ENCODE measurements around the gene EBF4.
A peak's percentile ranks its signal among the peaks of the same experiment; 100 is the strongest.

EBF4 gene, protein sequence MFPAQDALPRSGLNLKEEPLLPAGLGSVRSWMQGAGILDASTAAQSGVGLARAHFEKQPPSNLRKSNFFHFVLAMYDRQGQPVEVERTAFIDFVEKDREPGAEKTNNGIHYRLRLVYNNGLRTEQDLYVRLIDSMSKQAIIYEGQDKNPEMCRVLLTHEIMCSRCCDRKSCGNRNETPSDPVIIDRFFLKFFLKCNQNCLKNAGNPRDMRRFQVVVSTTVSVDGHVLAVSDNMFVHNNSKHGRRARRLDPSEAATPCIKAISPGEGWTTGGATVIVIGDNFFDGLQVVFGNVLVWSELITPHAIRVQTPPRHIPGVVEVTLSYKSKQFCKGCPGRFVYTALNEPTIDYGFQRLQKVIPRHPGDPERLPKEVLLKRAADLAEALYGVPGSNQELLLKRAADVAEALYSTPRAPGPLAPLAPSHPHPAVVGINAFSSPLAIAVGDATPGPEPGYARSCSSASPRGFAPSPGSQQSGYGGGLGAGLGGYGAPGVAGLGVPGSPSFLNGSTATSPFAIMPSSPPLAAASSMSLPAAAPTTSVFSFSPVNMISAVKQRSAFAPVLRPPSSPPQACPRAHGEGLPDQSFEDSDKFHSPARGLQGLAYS

DNA sequence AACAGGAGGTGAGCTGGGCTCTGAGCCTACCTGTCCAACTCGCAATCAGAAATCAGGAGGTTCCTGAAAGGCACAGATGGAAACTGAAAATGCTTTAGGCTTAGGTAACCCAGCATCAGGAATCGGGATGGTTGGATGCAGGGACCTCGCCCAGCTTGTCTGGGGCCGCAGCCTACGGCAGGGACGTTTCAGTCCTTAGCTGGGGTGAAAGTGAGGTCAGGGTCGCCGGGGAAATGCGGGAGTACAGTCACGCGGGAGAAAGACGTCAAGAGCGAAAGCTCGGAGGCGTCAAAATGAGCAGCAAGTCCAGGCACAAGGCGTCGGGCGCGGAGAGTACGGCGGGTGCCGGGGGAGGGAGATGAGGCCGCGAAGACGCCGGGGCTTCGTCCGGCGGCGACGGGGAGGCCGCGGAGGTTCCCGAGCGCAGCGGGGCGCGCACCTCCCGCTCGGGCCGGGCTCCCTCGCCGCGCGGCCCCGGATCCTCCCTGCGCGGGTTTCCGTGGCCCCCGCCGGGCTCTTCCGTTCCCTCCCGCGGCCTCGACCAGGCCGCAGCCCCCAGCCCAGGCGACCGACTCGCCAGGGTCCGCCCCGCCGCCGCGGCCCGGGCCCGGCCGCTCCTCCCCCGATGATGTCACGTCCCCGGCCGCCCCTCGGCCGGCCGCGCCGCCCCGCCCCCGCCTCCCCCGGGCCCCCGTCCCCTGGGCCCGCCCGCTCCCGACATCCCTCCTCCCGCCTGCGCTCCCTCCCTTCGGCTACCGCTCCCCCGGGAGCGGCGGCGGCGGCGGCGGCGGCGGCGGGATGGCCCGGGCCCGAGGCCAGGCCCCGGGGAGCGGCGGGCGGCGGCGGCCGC lies at the start of gene EBF4:
Gene EBF4, plus strand, starts transcription at position 745 of the 850 bp plus-strand sequence. CDS start 866 bp downstream, outside the sequence.
- no peak for DNase-seq

DNA sequence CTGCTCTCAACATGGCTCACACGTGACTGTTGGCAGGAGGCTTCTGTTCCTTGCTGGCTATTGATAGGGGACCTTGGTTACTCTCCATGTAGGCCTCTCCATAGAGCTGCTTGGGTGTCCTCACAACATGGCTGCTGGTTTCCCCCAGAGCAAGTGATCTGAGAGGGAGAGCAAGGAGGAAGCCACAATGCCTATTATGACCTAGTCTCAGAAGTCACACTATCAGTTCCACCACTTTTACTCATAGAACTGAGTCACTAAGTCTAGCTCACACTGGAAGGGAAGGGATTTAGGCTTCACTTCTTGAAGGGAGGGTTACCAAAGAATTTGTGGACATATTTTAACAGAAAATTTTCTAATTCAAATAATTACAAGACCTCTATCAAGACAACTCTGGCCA lies 48.9 kb upstream of the EBF4 start:
- DNase-seq, result no peak

DNA sequence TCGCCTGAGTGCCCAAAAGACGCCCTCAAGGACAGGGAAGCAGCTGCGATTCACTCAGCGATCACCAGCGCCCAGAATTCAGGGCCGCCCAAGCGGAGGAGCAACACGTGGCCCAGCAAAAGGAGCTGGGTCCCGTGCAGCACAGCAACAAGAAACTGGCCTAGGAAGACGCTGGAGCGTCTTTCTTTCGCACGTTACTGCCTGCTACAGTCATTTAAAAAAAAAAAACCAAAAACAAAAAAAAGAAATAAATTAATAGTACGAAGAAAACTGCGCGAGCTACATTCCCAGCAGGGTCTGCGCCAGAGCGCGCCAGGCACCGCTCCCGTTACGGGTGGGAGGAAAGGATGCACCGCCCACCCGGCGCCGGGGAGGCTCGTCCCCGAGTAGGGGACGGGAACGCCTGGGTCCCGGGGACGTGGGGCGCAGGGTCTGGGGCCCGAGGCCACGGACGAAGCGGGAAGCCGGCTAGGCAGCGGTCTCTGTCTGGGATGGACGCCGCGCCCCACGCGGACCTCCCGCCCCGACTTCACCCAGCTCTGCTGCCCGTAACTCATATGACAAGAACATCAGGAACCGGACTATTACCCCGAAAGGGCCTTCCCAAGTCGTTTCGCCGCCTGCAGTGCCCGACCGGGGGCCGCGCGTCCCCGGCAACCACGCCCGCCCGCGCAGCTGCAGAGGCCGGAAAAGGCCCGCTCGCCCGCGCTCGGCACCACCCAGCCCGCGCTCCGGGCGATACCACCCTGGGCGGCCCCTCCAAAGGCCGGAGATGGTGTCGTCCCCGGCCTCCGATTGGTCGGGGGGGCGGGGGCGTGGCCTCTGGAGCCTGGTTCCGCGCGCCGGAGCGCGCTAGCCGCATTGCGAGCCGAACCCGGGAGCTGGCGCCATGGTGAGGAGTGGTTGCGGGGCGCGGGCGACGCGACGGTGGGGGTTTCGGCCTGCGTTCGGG lies 40.5 kb upstream of the EBF4 start, which contains the start of gene NOP56:
Gene NOP56, plus strand, starts transcription at position 861 of the 952 bp plus-strand sequence. Its CDS starts 29 bp downstream, at position 890.
- DNase-seq, result peak; percentile 79

DNA sequence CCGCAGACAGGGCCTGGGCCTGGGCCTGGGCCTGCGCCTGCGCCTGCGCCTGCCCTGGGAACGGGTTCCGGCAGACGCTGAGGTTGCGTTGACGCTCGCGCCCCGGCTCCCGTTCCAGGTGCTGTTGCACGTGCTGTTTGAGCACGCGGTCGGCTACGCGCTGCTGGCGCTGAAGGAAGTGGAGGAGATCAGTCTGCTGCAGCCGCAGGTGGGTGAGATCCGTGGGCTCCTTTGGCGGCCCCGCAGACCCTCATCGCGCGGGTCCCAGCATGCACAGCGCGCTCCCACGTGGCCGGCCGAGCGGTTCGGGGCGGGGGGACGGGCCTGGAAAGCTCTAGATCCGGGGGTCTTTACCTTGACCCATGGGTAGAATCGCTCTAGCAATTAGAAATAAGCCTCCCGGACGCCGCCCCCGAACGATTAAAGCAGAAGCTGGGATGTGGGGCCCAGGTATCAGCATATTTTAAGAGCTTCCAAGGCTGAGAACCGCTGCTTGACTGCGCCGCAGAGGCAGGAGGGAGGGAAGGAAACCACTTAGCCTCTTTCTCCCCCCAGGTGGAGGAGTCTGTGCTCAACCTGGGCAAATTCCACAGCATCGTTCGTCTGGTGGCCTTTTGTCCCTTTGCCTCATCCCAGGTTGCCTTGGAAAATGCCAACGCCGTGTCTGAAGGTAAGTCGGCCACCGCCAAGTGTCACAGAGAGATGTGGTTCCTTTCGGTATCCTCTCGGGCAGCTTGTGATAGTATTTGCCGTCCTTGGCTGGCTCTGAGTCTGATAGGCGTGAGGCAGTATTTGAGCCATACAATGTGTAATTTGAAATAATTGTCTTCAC lies 39.6 kb upstream of the EBF4 start:
- DNase-seq, result no peak

DNA sequence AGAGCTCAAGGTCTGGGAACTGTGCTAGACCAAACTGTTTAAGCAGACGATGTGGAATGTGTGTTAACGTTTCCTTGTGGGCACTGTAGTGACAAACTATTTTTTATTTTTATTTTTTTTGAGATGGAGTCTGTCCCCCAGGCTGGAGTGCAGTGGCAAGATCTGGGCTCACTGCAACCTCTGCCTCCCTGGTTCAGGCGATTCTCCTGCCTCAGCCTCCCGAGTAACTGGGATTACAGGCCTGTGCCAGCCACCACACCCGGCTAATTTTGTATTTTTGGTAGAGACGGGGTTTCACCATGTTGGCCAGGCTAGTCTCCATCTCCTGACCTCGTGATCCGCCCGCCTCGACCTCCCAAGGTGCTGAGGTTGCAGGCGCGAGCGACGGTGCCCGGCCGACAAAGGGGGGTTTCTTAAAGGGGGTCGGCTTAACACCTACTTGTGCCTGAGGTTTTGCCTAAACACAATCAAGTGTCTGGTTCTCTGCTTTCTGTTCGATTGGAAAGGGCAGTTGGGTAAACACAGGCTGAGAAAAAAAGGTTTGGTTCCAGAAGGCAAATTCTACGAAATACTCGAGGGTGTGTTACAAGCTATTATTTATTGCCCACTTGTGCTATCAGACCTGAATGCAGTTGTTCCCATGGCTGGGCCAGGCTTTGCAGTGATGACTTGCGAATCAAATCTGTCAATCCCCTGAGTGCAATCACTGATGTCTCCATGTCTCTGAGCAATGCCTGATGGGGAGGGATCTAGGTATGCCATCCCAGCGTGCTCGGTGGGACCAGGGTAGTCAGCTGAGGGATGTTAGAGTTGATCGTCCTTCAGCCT lies 38.8 kb upstream of the EBF4 start:
- no peak for DNase-seq

DNA sequence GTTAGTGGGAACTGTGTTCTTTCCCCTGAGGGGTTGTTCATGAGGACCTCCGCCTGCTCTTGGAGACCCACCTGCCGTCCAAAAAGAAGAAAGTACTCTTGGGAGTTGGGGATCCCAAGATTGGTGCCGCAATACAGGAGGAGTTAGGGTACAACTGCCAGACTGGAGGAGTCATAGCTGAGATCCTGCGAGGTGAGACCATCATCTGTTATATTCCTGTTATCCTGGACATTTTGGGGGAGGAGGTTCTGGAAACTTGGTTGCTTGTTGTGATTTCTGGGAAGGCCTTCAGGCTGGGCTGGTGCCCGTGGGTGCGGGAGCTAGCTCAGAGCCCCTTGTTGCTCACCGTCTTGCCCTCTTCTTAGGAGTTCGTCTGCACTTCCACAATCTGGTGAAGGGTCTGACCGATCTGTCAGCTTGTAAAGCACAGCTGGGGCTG lies 38.2 kb upstream of the EBF4 start:
- no peak for DNase-seq

DNA sequence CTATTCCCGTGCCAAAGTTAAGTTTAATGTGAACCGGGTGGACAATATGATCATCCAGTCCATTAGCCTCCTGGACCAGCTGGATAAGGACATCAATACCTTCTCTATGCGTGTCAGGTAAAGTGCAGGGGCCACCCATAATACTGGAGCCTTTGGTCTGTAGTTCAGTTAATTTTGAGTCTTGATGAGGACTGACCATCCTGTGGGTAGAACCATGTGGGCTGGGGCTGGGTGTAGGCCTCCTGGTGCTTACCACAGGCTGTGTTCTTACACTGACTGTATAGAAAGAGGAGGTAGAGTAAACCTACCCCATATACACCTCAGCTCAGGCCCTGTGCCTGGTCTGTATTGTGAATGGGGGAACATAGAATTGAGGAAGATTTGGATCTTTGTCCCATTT lies 37.7 kb upstream of the EBF4 start:
- DNase-seq, result no peak

DNA sequence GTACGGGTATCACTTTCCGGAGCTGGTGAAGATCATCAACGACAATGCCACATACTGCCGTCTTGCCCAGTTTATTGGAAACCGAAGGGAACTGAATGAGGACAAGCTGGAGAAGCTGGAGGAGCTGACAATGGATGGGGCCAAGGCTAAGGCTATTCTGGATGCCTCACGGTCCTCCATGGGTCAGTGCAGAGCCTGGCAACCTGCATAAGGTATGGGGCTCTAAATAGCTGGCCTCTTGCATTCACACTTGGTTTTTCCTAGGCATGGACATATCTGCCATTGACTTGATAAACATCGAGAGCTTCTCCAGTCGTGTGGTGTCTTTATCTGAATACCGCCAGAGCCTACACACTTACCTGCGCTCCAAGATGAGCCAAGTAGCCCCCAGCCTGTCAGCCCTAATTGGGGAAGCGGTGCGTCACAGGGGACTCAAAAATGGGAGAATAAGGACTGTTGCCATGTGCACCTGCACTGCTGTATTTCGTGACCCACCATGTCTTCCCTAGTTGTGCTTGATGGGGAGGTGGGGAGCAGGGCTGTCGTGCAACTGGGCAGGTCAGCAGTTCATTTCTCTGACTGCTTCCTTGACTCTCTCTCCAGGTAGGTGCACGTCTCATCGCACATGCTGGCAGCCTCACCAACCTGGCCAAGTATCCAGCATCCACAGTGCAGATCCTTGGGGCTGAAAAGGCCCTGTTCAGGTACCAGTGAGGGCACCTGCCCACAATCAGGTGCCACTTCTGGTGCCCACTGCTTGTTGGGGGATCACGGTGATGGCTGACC lies 37.1 kb upstream of the EBF4 start:
- no peak for DNase-seq

DNA sequence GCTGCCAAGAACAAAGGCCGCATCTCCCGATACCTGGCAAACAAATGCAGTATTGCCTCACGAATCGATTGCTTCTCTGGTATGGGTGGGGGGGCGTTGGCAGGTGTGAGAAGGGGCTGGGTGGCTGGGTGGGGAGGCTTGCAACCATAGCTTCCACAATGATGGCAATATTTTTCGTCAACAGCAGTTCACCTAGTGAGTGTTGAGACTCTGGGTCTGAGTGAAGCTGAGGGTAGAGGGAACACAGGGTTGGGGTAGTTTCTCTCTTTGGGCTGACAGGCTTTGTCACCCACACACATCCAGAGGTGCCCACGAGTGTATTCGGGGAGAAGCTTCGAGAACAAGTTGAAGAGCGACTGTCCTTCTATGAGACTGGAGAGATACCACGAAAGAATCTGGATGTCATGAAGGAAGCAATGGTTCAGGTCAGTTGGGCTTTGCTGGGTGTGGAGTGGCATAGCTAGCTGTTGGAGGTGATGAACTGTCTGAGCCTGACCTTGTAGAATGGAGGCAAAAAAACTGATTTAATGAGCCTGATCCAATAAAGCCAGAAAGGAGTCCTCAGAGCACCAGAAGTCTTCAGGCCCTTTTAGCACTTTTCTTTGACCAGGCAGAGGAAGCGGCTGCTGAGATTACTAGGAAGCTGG lies 36.0 kb upstream of the EBF4 start:
- no peak for DNase-seq

DNA sequence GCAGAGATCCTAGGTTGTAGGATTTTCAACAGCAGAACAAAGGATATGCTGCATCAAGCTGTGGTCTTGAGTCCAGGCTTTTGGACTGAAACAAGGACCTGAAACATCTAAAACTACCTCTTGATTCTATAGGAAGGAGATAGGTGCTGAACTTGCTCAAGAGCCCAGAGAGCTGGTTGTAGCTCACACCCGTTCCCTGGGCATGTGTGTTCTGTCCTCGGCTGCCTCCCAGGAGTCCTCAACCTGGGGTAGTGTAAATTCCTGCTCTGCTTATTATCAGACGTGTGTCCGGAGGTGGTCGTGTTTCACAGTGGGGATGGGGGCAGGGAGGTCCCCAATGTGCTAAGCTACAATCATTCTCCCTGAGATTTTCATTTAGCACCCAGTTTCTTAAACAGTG lies 35.3 kb upstream of the EBF4 start:
- no peak for DNase-seq

DNA sequence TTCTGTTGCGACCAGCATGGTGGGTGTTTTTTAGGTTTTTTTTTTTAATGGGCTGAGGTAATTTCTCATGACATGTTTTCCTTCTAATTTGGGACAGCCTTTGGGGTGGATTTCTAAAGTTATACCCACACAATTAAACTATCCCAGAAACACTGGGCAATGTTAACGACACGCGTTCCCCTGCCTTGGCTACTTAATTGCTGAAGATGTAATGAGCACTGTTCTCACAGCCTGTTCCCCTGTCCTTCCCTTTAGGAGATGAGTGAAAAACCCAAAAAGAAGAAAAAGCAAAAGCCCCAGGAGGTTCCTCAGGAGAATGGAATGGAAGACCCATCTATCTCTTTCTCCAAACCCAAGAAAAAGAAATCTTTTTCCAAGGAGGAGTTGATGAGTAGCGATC lies 34.9 kb upstream of the EBF4 start:
- no peak for DNase-seq

DNA sequence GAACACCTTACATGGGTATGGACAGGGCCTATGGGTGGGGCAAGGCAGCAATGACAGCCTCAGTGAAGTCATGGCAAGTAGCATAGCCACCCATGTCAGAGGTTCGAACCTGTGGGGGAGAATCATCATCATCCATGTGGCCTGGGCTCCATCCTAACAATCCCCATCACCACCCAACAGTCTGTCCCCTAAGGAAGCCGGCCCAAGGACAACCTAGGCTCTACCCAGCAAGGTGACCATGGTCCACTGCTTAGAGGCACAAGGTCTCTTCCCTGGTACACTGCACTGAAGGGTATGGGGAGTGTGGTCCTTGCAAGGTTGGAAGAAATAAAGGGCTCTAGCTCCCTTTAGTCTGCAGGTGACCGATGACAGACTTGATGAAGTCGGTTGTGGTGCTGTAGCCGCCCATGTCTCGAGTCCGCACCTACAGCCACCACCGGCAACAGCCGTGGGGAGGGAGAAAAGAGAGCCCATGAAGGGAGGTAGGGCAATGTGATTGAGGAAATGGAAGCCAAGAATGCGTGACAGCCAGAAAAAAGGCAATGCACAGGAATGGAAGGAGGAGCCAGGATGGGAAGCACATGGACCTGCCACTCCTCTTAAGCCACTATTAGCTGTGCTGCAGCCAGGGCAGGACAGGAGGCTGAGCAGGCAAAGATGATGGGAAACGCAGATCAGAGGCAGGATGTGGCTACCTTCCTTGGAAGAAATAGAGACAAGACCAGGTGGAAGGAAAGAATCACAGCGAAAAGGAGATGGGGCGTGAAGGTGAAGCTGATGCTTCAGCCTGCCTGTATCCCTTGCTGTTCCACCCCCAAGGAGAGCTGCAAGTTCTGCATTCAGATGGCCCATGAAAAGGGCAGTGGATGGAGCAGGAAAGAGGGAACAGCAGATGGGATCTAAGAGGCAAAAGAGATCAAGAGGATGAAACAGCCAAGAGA lies 33.9 kb upstream of the EBF4 start:
- DNase-seq, result no peak

DNA sequence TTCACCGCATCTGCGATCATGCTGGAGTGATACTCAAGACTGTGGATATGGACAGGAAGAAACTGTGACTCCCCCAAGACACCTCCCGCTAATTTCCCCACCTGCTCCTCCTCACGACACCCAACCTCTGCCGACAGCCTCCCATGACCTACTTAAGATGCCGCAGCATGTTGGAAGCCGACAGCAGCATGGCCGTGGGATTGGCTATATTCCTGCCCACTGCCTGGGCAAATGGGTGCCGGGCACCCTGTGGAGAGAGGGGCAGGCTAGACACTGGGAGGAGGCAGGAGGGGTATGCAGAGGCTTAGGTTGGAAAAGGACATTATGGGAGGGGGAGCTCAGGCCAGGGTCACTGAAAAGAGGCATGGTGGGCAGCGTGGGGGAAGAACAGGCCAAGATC lies 33.0 kb upstream of the EBF4 start:
- DNase-seq, result no peak

DNA sequence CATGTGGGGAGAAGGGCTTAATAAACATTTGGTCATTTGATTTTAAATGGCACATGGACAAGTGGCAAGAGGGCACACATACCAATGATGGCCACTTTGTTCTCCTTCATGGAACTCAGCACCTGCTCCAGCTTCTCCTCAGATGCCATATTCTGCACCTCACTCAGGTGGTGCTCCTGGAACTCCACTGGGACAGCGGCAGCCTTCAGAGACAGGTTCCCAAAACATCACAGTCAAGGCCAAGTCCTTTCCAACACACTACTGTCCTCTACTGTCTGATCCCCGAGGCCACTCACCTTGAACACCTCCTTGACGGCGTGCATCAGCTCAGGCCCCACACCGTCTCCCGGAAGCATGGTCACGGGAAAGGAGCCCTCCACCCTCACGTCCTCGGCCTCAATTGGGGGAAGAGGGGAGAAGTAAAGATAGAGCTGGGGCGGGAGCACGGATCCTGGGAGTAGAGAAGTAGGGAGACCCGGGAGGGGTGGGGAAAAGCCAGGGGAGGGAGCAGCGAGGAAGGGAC lies 29.2 kb upstream of the EBF4 start:
- no peak for DNase-seq

DNA sequence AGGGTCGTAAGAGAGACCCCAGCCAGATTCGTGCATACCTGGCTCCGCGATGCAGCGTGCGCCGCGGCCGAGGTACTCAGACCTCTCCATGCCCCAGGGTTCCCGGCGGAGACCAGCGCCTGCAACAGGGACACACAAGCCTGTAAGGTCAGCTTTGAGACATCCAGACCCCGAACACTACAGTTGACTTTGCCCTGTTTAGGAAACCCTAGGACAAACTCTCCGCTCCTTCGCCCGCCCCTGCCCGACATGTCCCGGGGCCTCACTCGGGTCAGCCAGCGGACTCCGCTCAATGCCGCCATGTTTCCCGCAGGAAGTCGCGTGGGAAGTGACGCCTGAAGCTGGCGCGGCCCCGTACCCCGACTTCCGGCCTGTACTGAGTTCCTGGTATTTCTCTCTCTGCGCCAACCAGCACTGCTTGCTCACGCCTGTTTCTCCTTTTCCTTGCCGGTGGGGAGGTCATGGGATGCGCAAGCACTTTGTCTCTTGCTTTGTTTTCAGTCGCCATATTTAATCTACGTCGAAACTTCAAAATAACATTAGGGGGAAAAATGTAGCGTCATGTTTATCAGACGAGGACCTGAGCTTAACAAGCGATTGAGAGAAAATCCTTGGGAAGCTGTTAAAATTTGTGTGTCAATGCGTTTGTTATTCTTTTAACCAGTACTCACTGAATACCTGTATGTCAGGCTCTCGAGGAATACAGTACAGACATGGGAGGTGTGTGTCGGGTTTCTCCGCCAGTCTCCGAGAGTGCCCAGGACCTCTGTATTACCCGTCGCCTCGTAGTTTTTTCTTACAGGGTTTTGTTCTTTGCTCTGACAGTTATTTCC lies 28.5 kb upstream of the EBF4 start, which contains the start of gene IDH3B:
Gene IDH3B, minus strand, starts transcription at position 330 of the 833 bp plus-strand sequence. Its CDS starts 28 bp downstream, at position 302.
- peak; percentile 82 for DNase-seq

DNA sequence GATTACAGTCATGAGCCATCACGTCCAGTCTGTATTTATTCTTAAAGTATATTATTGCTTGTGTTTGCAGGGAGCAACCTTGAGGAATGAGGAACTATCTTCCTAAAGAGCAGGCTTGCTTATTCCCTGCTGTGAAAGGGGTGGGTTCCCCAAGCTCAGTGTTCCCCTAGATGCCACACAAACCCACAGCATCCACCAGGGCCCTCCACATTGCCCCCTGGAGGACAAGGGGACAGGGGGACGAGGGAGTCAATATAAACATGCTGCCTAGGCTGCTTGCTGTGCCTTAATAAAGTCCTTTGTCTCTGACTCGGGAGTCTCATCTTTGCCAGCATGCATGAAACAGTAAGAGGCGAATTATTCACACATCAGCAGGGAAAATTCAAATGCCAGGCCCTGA lies 20.6 kb upstream of the EBF4 start:
- DNase-seq, result no peak
